ENCODE data around the gene DYNC2LI1.

DYNC2LI1 gene

DNA sequence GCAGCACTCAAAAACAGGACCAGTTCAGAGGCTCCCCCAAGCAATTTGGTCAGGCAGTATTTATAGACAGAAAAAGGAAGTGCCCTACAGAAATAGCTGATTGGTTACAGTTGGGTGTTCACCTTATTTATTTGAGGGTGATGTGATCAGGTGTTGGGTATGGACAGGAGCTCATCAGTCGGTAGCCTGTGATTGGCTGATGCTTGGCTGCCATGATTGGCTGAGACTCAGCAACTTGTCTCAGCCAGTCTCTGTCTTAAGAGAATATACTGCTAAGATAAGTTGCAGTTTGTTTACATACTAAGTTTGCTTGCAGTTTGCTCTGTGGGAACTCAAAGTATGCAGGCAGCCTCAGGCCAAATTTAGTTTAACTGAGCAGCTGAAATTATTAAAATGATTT, 74.4 kb downstream of the DYNC2LI1 start:
- Histone ChIP-seq H2AFZ (ENCODE audit: low read length) (no peak overlapping the region), H3K27ac (ENCODE audit: low read length) (no peak overlapping the region), H3K4me3 (ENCODE audit: low read length) (no peak overlapping the region), H3K4me1 (ENCODE audit: low read length) (no peaks in the 10 kb centered on the region), H3K36me3 (replicated peaks; ENCODE audit: insufficient read depth, low read length) (no peaks in the 10 kb centered on the region), H3K79me2 (ENCODE audit: low read length) (no peaks in the 10 kb centered on the region), H3K4me2 (ENCODE audit: low read depth, low read length) (no peak overlapping the region), H3F3A (ENCODE audit: insufficient read depth, low read length) (no peaks in the 10 kb centered on the region), H3K9ac (ENCODE audit: low read length) (no peak overlapping the region), H3K9me2 (replicated peaks; ENCODE audit: insufficient read depth, low read length) (no peaks in the 10 kb centered on the region), H3K27me3 (replicated peaks; ENCODE audit: insufficient read depth, low read length) (no peaks in the 10 kb centered on the region), H3K9me3 (replicated peaks; ENCODE audit: insufficient read depth, low read length) (no peaks in the 10 kb centered on the region), H4K20me1 (ENCODE audit: insufficient read depth, low read length) (no peaks in the 10 kb centered on the region)
- peak; percentile 19 for DNase-seq
- no peak for TF ChIP-seq EZH2 (optimal IDR thresholded peaks at IDR 0.05; ENCODE audit: low read depth, low read length)
- TF ChIP-seq, protein P1, sequence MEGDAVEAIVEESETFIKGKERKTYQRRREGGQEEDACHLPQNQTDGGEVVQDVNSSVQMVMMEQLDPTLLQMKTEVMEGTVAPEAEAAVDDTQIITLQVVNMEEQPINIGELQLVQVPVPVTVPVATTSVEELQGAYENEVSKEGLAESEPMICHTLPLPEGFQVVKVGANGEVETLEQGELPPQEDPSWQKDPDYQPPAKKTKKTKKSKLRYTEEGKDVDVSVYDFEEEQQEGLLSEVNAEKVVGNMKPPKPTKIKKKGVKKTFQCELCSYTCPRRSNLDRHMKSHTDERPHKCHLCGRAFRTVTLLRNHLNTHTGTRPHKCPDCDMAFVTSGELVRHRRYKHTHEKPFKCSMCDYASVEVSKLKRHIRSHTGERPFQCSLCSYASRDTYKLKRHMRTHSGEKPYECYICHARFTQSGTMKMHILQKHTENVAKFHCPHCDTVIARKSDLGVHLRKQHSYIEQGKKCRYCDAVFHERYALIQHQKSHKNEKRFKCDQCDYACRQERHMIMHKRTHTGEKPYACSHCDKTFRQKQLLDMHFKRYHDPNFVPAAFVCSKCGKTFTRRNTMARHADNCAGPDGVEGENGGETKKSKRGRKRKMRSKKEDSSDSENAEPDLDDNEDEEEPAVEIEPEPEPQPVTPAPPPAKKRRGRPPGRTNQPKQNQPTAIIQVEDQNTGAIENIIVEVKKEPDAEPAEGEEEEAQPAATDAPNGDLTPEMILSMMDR (IDR thresholded peaks at IDR 0.05; ENCODE audit: low read length): no peak
- TF ChIP-seq EZH2phosphoT487 (IDR thresholded peaks at IDR 0.05; ENCODE audit: low read length): no peak

DNA sequence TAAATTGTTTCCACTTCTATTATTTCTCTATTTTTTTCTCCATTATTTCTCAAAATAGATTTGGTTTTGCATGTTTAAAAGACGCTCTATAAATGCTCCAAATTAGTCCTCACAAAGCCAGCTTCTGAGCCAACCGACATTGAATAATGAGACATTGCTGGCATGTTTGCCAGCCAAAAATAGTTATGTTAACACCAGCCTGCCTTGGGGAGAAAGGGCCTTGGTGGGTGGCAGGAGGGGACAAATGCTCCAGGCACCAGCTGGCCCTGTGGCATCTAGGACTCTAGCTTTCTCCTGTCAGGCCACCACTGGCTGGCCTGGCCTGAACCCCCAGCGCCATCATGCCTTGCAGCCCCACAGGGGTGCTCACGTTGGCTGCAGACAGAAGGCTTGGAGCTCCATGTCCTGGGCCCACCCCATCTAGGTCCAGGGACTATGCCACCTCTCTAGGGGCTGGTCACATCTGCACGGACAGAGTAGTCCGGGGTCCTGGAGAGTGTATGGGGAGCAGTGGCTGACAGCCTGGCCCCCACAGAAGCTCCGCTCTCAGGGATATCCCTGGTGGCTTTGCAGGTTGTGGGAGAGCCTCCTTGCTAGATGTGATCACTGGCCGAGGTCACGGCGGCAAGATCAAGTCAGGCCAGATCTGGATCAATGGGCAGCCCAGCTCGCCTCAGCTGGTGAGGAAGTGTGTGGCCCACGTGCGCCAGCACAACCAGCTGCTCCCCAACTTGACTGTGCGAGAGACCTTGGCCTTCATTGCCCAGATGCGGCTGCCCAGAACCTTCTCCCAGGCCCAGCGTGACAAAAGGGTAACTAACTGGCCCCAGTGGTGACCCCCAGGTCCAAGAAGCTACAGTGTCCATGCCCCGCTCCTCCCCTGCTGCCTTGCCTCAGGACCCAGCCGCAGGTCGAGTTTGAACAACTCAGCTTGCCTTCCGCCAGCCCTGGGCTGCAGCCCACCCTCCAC, 77.5 kb downstream of the DYNC2LI1 start:
- no peak for DNase-seq
- H3K36me3 ChIP-seq (replicated peaks; ENCODE audit: insufficient read depth, low read length): no peaks in the 10 kb centered on the region
- no peaks in the 10 kb centered on the region for H3K4me1 ChIP-seq (ENCODE audit: low read length)
- no peaks in the 10 kb centered on the region for H3K9me2 ChIP-seq (replicated peaks; ENCODE audit: insufficient read depth, low read length)
- no peaks in the 10 kb centered on the region for H3K79me2 ChIP-seq (ENCODE audit: low read length)
- no peak overlapping the region for H3K4me2 ChIP-seq (ENCODE audit: low read depth, low read length)
- H3K4me3 ChIP-seq (ENCODE audit: low read length): no peak overlapping the region
- H4K20me1 ChIP-seq (ENCODE audit: insufficient read depth, low read length): no peaks in the 10 kb centered on the region
- no peak overlapping the region for H3K27ac ChIP-seq (ENCODE audit: low read length)
- H3K9me3 ChIP-seq (replicated peaks; ENCODE audit: insufficient read depth, low read length): no peaks in the 10 kb centered on the region
- H3K9ac ChIP-seq (ENCODE audit: low read length): no peak overlapping the region
- H3K27me3 ChIP-seq (replicated peaks; ENCODE audit: insufficient read depth, low read length): peaks cover 16% of the 10 kb centered on the region
- TF ChIP-seq EZH2 (optimal IDR thresholded peaks at IDR 0.05; ENCODE audit: low read depth, low read length) (no peak), EZH2phosphoT487 (IDR thresholded peaks at IDR 0.05; ENCODE audit: low read length) (no peak)
- TF ChIP-seq, protein P1 (IDR thresholded peaks at IDR 0.05; ENCODE audit: low read length): no peak
- H3F3A ChIP-seq (ENCODE audit: insufficient read depth, low read length): no peaks in the 10 kb centered on the region
- no peak overlapping the region for H2AFZ ChIP-seq (ENCODE audit: low read length)

DNA sequence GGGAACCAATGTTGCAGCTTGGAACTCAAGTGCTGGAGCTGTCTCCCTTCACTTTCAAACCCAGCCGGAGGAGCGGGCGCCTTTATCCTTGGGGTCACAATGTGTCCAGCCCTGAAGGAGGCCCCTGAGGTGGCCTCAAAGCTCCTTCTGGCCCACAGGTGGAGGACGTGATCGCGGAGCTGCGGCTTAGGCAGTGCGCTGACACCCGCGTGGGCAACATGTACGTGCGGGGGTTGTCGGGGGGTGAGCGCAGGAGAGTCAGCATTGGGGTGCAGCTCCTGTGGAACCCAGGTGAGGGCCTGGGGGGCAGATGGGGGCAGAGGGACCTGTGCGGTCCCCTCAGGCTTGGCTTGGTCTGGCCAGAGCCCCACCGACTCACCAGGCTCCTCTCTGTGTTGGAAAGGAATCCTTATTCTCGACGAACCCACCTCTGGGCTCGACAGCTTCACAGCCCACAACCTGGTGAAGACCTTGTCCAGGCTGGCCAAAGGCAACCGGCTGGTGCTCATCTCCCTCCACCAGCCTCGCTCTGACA, 78.4 kb downstream of the DYNC2LI1 start:
- H3K27me3 ChIP-seq (replicated peaks; ENCODE audit: insufficient read depth, low read length): peaks cover 25% of the 10 kb centered on the region
- H3K27ac ChIP-seq (ENCODE audit: low read length): no peak overlapping the region
- H3K9me3 ChIP-seq (replicated peaks; ENCODE audit: insufficient read depth, low read length): no peaks in the 10 kb centered on the region
- H2AFZ ChIP-seq (ENCODE audit: low read length): no peak overlapping the region
- no peak for DNase-seq
- no peaks in the 10 kb centered on the region for H3K9me2 ChIP-seq (replicated peaks; ENCODE audit: insufficient read depth, low read length)
- no peaks in the 10 kb centered on the region for H3K36me3 ChIP-seq (replicated peaks; ENCODE audit: insufficient read depth, low read length)
- H4K20me1 ChIP-seq (ENCODE audit: insufficient read depth, low read length): no peaks in the 10 kb centered on the region
- H3K4me2 ChIP-seq (ENCODE audit: low read depth, low read length): no peak overlapping the region
- no peaks in the 10 kb centered on the region for H3K79me2 ChIP-seq (ENCODE audit: low read length)
- H3K9ac ChIP-seq (ENCODE audit: low read length): no peak overlapping the region
- TF ChIP-seq EZH2phosphoT487 (IDR thresholded peaks at IDR 0.05; ENCODE audit: low read length): no peak
- TF ChIP-seq EZH2 (optimal IDR thresholded peaks at IDR 0.05; ENCODE audit: low read depth, low read length): no peak
- TF ChIP-seq, protein P1 (IDR thresholded peaks at IDR 0.05; ENCODE audit: low read length): no peak
- H3K4me3 ChIP-seq (ENCODE audit: low read length): no peak overlapping the region
- no peaks in the 10 kb centered on the region for H3F3A ChIP-seq (ENCODE audit: insufficient read depth, low read length)
- H3K4me1 ChIP-seq (ENCODE audit: low read length): no peaks in the 10 kb centered on the region

Measured in MM.1S (cell line).